Subcutaneous adipose tissue (tissue), 4 donors: Measurements from ENCODE around the gene RNF144A. TPM values are rescaled to one million over a fixed set of nuclear protein-coding genes. Genes with fewer than 3 reads are reported as not detected.

Experiments
- total RNA-seq, 4 donors: library from RNA; depleted of rRNA; stranded (reverse); fragments of >200 nt; gene quantifications; one replicate each; pipeline ENCODE4 v1.1.0, GENCODE V29; 2016
- TF ChIP-seq, protein P1 (sequence below): fragments of 450-650 bp; IDR thresholded peaks from one replicate; pipeline ENCODE4 v1.5.1; 2016; ENCODE audit warnings: low read depth, mild to moderate bottlenecking, control low read depth, antibody characterized with exemption, moderate library complexity

The RNF144A gene
- total RNA-seq, 4 donors from 2014 or later = 12.2 to 45.8 (median 32.6) TPM

DNA sequence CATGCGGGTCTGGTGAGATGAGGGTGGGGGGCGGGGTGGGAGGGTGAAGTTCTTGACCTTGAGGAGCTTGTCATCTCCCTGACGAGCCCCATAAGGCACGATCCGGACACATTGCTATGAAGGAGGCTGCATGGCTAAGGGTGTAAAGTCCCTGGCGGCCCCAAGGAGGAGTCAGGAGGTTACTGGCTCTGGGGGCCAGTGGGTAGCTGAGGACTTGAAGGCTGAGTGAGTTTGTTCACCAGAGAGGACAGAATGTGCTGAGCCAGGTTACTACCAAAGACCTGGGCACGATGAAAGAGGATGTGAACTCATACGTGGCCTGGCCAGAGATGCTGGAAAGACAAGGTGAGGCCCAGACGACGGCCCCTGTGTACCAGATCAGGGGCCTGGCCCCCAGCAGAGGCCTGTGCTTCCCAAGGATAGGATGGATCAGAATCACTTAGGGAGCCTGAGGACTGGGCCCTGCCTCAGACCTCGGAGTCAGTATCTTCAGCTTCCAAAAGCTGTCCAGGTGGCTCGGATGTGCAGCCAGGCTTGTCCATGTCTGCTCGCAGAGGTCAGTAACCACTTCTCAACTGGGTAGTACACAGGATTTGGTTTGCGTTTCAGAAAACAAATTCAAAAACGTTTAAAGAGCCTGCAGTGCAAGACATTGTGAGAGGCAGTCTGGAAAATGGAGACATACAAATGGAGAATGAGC is 110.9 kb downstream of the RNF144A start:
- TF ChIP-seq, protein P1, sequence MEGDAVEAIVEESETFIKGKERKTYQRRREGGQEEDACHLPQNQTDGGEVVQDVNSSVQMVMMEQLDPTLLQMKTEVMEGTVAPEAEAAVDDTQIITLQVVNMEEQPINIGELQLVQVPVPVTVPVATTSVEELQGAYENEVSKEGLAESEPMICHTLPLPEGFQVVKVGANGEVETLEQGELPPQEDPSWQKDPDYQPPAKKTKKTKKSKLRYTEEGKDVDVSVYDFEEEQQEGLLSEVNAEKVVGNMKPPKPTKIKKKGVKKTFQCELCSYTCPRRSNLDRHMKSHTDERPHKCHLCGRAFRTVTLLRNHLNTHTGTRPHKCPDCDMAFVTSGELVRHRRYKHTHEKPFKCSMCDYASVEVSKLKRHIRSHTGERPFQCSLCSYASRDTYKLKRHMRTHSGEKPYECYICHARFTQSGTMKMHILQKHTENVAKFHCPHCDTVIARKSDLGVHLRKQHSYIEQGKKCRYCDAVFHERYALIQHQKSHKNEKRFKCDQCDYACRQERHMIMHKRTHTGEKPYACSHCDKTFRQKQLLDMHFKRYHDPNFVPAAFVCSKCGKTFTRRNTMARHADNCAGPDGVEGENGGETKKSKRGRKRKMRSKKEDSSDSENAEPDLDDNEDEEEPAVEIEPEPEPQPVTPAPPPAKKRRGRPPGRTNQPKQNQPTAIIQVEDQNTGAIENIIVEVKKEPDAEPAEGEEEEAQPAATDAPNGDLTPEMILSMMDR = no peak

DNA sequence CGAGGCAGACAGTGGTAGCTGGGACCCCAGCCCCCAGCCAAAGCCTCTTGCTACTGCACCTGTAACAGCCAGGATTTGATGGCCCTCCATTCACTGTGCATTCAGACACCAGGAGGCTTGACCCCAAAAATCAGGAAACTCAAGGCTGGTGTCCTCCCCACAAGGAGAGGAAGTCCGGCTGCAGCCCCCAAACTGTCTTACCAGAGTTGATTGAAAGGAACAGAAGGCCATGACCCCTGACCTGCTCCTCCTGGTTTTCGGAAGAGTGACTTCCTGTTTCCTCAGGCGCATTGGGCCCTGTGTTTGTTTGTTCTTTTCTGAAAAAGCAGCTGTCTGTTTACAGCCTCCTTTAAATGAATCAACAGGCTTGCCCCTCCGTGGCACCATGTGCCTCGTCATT is 111.6 kb downstream of the RNF144A start:
- TF ChIP-seq, protein P1 = no peak

DNA sequence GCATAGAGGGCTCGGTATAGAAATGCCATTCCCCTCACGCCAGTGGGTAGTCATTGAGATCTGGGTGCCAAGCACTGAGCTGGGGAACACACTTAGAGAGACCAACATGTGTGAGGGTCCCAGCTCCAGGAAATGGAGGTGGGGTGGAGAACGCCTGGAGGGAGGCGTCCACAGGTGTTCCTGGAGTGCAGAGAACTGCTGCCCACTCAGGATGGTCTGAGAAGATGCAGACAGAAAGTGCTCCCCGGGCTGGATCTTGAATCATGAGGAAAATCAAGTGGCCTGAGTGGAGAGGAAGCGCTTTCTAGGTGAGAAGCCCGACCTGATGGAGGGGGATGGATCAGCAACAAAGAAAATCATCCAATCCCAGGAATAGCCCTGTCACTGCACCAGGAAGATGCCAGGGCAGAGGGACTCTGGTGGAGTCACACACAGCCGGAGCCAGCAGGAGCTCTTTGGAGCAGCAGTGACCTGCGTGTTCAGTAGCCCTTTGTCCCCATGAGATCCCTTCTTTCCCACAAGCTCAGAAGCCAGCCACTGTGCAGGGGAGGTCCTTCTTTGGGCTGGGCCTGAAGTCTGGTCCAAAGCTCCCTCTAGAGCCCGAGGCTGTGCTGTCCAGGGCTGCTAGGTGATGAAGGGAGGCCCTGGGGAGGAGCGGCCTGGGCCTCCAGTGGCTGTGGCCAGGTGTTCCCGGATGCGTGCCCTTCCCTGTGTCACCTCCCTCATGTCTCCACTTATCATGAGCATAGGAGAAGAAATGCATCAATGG is 112.3 kb downstream of the RNF144A start:
- TF ChIP-seq, protein P1 = no peak

DNA sequence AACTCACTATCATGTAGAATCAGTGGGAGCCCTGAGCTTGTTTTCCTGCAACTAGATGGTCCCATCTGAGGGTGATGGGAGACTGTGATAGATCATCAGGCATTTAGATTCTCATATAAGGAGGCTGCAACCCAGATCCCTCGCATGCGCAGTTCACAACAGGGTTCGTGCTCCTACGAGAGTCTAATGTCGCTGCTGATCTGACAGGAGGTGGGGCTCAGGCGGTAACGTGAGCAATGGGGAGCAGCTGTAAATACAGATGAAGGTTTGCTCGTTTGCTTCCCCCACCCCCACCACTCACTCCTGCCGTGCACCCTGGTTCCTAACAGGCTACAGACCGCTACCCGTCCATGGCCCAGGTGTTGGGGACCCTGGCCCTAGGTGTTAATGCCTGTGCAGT is 113.6 kb downstream of the RNF144A start:
- TF ChIP-seq, protein P1 = no peak

DNA sequence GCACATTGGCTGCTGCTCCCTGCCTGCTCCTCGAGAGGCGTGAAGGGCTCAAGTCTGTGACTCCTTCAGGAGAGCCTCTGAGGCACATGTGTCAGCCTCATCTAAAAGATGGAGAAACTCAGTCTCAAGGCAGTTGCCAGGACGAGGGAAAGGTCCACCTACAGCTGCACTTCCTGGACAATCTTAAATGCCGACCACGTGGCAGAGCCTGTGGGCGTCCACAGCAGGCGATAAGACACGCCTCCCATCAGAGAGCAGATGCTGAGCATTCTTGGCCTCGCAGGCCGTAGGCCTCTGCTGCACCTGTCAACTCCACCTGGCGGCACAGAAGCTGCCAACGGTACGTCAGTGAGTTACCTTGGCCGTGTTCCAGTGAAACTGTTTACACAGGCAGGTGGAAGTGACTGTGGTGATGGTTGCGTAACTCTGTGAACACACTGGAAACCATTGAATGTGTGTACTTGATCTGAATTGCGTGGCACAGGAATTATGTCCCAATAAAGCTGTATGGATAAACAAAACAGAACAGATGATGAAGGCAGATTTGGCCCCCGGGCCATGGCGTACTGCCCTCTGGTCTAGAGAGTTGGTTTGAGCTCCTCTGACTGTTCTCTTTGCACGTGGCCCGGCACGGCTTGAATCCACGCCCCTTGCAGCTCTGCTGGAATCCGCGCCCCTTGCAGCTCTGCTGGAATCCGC is 114.5 kb downstream of the RNF144A start:
- TF ChIP-seq, protein P1 = no peak

DNA sequence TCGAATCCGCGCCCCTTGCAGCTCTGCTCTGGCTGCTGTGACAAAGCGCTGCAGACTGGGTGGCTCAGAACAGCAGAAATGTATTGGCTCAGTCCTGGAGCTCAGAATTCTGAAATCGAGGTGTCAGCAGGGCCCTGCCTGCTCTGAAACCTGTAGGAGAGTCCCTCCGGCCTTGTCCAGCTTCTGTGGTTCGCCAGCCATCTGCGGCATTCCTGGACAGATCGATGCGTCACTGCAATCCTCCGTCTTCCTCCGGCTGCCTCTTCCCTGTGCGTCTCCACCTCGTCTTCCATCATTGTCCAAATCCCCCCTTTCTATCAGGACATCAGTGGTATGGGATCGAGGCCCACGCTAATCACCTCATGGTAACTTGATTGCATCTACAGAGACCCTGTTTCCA is 115.2 kb downstream of the RNF144A start:
- TF ChIP-seq, protein P1 = no peak
